Suppressor macrophage treated with lipopolysaccharide for 4 hours (primary cell): ENCODE results near the gene HSF5.

Experiments
- DNase-seq: peaks from one replicate; pipeline ENCODE4 v3.0.0-alpha.2; 2020

HSF5 gene

DNA sequence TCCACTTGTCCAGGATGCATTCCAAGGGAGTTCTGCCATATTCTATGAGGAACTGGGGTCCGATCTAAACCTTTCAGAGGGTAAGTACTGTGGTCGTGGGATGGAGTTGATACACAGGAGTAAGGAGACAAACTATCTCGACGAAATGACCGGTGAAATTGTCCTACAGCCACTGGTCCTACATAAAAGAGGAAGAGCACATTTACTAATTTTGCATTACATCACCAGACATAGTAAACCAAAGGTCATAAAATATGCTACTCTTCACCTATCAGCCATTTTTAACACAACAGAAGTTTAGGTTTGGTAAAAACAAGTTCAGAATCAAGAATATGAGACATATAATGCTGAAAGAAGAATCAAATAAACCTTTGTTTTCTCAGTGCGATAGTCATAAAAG, 8.1 kb downstream of the HSF5 start:
- DNase-seq = peak; percentile 5

DNA sequence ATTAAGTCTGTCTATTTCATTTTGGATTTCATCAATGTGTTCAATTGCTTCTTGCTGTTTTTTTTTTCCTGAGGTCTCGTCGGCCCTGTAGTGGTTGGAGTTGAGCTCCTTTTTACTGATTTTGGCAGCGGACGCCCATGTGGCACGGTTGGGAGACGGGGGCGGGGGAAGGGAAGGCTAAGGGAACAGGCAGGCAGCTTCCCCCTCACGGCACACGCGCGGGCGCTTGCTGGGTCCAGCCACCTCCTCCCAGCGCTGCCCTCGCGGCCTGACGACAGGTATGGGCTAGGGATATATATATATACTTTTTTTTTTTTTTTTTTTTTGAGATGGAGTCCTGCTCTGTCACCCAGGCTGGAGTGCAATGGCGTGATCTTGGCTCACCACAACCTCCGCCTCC, 11.4 kb downstream of the HSF5 start:
- no peak for DNase-seq

DNA sequence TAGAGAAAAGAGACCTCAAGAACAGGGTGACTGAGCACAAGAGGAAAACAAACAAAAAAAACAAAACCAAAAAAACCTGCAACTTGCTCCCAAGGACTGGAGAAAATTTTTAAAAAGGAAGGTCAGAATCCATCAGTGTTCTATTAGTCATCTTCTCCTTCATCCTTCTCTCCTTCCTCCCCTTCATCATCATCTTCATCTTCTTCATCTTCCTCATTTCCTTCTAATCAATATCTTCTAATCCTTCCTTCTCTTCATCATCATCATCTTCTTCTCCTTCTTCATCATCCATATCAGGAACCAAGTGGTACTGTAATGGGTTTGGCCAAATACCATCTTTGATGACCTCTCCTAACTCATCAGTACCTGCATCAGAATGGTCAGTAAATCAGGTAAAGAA, 12.2 kb downstream of the HSF5 start:
- no peak for DNase-seq

DNA sequence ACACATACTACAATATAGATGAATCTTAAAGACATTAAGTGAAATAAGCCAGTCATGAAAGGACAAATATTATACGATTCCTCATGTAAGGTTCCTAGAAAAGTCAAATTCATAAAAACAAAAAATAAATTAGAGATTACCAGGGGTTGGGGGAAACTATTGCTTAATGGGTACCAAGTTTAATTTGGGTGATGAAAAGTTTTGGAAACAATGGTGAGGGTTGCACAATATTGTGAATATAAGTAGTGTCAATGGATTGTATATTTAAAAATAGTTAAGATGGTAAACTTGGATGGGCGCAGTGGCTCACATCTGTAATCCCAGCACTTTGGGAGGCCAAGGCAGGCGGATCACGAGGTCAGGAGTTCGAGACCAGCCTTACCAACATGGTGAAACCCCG, 17.9 kb downstream of the HSF5 start:
- DNase-seq = no peak

DNA sequence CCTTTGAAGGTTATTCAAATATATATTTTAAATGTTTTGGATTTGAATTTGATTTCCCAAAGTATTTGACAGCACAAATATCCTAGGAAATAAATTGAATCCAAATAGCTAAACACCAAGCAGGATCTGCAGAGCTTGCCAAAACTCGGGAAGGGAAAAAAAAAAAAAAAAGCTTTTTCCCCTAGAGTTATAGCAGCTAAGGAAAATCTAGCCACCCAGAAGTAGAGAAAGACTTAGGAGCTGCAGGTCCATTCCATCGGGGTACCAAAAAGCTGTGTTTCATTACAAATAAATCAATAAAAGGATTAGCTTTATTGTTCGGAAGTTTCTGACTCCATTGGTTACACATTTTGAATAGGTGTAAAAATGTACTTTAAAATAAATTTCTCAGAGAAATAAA, 19.3 kb downstream of the HSF5 start:
- no peak for DNase-seq

DNA sequence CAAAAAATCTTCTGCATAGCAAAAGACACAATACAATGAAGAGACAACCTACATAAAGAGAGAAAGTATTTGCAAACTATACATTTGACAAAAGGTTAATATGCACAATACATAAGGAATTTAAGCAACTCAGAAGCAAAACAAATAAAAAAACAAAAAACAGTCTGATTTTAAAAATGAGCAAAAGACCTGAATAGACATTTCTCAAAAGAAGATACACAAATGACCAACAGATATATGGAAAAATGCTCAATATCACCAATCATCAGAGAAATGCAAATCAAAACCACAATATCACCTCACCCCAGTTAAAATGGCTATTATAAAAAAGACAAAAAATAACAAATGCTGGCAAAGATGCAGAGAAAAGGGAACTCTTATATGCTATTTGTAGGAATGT, 32.7 kb downstream of the HSF5 start:
- no peak for DNase-seq

DNA sequence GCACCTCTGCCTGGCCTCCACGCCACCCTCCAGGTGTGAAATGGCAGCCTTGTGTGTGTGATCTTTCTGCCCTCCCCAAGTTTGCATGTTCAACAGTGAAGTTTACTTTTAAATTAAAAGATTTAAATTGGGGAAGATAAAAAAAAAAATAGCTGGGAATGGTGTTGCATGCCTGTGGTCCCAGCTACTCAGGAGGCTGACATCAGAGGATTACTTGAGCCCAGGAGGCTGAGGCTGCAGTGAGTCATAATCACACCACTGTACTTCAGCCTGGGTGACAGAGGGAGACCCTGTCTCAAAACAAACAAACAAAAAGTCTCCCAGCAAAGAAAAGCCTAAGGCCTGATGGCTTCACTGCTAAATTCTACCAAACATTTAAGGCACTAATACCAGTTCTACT, 35.5 kb downstream of the HSF5 start:
- no peak for DNase-seq

DNA sequence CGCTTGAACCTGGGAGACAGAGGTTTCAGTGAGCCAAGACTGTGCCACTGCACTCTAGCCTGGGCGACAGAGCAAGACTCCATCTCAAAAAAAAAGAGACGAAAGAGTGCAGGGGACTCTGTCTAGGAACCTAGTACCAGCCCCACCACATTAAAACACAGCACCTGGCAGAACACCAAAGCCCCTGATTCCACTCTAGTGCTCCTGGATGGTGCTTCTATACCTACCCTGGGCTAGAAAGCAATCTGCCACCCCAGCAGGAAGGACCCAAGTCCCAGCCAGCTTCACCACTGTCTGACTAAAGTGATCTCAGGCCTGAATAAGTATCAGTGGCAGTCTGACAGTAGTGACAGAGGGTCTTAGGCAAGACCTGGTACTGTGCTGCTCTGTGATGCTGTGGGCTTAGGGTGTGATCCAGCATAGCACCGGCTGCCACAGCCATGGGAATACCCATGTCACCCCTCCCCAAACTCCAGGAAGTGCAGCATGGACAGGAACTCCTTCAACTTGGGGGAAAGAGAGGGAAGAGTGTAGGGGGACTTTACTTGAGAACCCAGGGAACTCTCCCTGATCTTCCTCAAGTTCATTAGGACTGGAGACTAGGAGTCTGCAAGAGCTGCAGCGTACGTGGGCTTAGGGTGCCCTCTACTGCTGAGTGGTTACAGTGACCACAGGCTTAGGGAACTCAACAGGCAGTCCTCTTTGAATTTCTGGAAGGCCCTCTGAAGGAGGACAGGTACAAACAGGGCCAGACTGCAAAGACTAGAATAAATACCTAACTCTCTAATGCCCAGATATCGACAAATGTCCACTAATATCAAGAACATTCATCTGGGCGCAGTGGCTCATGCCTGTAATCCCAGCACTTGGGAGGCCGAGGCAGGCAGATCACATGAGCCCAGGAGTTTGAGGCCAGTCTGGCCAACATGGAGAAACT, 40.9 kb downstream of the HSF5 start:
- peak; percentile 88 for DNase-seq

DNA sequence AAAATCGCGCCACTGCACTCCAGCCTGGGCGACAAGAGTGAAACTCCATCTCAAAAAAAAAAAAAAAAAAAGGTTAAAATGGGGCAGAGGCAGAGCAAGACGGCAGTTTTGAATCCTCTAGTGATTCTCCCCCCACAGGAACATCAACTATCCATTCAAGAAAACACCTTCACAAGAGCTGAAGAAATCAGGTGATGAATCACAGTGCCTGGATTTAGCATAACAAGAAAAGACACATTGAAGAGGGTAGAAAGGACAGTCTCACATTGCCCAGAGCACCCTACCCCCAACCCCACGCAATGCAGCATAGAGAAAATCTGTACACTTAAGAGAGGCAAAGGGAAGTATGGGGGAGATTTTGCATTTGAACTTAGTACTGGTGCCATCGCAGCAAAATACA, 42.1 kb downstream of the HSF5 start:
- DNase-seq = no peak

DNA sequence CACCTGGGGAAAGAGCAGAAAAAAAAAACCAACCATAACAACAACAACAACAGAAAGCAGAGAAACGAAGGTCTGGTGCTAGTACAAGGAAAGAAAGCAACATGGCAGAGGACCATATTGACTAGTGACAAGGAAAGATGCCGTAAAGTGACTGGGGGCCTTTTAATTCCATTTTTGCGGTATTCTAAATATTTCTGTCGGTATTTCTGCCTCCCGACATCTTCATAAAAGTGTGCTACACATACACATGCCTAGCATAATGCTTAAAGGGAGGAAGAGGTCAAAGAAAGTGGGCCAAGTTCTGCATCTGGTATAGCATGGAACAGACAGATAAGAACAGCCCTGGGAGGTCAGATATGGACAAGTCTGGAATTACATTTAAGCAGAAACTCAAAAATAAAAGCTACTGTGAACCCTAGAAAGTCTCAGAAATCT, 51.4 kb downstream of the HSF5 start:
- no peak for DNase-seq

DNA sequence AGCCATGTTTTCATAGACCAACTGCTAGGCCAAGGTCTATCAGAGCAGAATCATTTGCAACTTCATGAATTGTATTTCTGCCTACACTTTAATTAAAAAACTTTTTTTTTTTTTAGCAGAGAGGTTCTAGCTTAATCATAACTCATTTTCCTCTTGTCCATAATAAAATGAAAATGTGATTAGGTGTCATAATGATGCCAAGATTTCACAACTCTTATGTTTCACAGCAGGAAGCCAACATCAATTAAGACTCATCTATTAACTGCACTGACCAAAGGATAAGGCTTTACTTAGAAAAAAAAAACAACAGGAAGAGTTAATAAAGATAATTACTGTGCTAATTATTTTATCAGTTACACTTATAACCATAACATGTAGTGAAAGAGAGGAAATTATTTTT, 52.0 kb downstream of the HSF5 start:
- DNase-seq = no peak

DNA sequence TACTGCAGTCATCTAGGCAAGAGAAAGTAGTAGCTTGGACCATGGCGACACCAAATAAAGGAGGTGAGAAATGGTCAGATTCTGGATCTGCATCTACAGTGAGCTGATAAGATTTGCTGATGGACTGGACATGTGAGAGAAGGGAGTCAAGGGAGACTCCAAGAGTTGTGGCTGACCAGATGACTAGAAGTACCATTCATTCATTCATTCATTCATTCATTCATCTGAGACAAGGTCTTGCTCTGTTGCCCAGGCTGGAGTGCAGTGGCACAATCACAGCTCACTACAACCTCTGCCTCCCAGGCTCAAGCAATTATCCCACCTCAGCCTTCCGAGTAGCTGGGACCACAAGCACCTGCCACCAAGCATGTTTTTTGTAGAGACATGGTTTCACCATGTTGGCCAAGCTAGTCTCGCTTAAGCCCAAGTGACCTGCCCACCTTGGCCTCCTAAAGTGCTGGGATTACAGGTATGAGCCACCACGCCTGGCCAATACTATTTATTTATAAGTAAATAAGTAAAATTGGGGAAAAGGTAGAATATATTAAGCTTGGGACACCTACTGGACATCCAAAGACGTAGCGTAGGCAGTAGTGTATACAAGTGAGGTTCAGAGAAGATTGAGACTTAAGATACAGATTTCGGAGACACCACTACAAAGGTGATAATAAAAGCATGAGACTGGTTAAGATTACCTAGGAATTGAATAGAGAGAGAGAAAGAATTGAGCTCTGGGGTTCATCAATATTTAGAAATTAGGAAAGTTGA, 55.2 kb downstream of the HSF5 start:
- DNase-seq = no peak

DNA sequence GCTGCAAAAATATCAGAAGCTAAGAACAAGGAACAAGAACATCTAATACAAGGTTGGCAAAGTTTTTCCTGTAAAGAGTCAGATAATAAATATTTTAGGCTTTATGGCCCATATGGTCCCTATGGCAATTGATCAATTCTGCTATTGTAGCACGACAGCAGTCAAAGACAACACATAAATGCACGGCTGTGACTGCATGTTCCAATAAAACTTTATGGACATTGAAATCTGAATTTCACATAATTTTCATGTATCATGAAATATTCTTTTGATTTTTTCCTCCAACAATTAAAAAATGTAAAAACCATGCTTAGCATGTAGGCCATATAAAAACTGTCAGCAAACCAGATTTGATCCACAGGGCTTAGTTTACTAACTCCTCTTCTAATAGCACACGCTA, 60.4 kb downstream of the HSF5 start:
- DNase-seq = no peak

DNA sequence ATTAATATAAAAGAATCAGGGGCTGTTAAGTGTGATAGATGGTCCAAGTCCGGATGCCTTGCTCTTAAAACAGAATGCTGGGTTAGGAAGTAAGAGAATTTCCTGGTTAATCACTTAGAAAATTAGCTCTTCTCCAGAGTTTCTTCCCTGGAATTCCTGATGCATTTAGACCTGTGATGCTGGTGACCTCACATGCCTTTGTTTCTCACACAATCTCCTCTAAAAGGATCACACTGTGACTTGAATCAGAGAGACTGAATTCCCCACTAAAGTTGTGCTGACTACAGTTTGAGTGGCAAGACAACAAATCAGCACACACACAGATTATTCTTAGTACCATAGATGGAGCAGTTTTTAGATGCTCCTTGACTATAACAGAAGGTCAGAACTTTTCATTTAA, 66.5 kb downstream of the HSF5 start:
- DNase-seq = peak; percentile 17

DNA sequence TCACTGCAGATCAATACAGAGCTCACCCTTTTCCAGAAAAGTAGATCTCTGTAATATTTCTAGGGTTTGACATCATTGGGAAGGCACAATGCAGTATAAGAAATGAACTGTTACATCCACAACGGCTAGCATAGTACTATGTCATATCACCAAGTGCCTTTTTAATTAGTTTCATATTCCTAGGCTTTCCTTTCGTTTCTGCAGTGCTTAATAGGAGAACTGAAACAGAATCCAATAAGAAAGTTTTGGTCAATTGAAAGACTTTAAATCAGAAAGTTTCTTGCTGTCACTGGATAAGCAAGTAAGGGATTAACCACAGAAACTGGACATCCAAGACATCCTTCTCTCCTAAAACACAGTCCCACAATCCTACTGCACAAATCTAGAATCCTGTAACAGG, 67.4 kb downstream of the HSF5 start:
- DNase-seq = peak; percentile 85

DNA sequence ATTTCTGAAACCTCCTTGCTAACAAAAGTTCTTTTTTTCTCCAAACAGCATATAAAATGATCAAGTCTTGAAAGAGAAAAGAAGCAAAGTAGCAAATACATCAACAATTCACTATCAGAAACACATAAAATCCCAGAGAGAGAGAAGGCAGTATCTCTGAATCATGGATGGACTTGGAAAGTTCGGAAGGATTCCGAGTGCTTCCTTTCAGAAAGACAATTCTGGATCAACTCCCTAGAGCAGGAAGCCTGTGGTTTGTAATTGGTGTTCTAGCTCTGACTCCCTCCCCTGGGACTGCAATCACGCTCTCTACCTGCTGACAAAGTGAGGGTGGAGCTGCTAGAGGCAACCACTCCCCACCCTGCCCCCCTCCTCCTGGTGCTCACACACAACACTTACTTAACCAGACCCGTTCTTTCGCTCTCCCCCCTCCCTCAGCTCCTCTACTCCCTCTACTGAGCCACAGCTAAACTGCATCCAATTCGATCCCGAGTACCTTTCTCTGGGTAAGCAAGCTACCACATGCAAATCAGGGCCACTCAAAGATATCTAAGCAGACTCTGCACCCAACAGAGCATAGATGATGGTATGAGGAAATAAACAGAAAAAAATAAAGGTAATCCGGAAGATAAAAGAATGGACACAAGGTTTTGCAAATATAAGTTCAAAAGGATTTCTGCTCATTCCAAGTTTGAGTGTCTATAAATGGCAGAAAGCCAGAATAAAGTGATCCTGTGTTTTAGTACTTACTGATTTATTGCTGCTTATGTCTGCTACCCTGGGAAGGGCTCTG, 70.7 kb downstream of the HSF5 start, which contains the start of gene RNF43:
RNF43 (minus strand) TSS at position 235 of the 793 bp plus-strand sequence. CDS start 1,957 bp downstream, outside the sequence.
- peak; percentile 83 for DNase-seq

DNA sequence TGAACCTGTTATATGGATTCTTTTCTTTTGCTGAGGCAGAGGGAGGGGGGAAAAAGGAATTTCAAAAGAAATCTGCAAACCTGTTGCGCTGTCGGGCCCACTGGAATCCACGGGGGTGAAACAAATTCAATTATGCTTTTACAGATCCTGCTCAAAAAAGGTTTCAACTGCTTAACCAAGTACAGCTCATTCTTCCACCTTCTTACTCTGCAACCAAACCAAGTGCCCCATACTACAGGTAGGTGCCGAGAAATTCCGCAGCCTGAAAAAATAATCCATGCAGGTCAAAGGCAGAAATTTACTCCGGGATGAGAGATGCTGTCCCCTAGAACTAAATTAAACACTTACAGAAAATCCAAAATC, 71.3 kb downstream of the HSF5 start:
- DNase-seq = no peak

DNA sequence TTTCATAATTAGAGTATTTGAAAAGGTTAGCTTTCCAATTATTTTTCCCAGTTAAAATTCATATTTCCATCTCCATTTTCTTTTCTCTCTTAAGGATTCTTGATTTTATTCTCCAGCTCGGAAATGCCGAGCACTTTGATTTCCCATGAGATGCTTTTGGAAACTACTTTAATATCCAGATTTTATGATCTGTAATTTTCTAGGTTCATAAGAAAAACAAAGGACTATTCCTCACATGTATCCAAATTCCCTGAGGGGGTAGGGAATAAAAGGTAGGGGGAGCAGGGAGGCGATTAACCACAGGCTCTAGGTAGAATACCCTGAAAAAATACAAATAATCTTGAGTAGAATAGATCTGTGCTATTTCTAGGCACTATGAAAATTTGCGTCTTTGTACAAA, 71.8 kb downstream of the HSF5 start:
- no peak for DNase-seq

DNA sequence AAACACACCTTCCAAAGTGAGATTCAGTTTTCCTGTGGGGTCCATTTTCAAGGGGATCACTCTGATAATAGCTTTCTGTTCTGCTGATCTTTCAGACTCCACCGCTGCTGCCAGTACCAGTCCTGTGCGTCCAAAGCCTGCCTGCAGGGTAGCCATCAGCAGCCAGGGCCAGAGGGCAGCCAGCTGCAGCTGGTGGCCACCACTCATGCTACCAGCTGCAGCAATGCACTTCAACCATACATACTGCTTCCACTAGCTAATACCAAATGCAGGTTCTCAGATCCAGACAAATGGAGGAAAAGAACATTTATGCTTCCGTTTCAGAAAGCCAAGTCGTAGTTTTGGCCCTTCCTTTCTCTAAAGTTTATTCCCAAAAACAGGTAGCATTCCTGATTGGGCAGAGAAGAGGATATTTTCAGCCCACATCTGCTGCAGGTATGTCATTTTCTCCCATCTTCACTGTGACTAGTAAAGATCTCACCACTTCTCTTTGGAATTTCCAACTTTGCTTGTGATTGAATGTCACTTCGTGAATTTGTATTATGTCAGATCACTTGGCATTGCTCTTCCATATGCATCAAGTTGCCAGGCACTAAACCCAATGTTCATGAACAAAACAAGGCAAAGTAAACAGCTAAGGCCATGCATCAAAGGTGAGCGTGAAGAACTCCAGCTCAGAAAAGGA, 72.7 kb downstream of the HSF5 start:
- no peak for DNase-seq

DNA sequence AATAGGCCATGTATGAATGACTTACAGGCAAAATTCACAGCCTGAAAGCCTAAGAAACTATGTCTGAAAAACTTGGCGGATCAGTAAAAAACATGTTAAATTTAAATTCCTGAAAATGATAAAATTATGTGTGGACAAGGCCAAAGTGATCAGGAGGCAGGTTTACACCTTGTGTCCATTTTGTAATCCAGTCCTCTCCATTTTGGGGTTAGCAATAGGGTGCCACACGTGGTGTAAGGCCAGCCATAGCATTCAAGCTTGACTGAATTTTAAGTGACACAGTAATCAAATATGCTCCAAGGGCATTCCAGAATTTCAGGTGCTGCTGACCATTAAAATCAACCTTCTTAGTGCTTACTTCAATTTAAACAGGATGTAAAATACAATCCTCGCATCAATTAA, 73.6 kb downstream of the HSF5 start:
- DNase-seq = no peak

DNA sequence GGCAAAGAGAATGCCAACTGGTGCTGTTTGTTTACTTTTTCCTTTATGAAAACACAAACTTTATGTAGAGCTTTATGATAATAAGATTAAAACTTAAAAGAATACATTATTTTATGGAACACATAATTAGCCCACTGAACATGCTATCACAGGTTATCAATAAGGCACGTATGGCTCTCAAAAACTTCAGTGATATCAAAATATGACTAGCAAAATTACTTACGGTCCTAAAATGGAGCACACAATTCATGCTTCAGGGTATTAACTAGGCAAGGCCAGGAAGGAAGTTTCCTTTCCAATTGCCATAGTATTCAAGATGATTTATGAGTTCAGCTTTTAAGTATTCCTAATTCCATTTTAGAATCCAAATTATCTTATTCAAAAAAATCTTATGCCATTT, 74.5 kb downstream of the HSF5 start:
- no peak for DNase-seq

DNA sequence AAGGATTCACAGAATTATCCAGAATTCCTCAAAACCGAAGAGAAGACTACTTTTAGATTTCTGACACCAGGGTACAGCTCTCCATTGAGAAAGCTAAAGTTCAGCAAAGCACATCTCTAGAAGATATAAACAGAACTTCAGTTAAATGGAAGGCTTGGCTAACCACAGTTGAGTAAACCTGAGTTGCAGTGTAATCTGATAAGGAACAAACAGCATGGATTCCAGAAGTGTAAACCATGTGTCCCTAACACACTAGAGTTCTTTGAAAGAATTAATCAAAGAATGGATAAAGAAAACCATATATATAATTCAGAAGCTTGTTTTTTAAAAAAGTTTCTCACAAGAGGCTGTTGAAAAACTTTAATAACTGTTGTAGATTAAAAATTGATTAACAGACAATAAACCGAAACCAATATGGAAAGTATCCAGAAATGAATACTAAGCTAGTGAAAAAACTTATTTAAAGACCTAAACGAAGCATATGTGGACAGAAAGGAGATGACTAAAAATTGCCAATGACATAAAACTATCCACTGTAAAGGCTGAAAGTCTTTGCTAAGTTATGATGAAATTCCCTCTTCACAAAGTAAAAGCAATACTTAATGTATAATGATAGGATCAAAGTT, 75.1 kb downstream of the HSF5 start:
- DNase-seq = no peak
